ENCODE data around the gene FBXL7.

Gene FBXL7

GRCh38 chr5:15499528-15500324, at the start of gene FBXL7:
Gene FBXL7 (plus strand): TSS chr5:15500180.
- no peak for DNase-seq

- no peak for DNase-seq
Observed at GRCh38 chr5:15450473-15450872, 49.5 kb upstream of the FBXL7 start.

- DNase-seq = no peak
Observed at GRCh38 chr5:15450949-15451348, 49.0 kb upstream of the FBXL7 start.

GRCh38 chr5:15452030-15452429, 48.0 kb upstream of the FBXL7 start:
- no peak for DNase-seq

- no peak for DNase-seq
Observed at GRCh38 chr5:15452781-15453180, 47.2 kb upstream of the FBXL7 start.

- DNase-seq = no peak
Observed at GRCh38 chr5:15459200-15459599, 40.8 kb upstream of the FBXL7 start.

GRCh38 chr5:15463231-15463980, 36.6 kb upstream of the FBXL7 start:
- DNase-seq = no peak

GRCh38 chr5:15472116-15472515, 27.9 kb upstream of the FBXL7 start:
- DNase-seq = no peak

- no peak for DNase-seq
Observed at GRCh38 chr5:15474143-15474719, 25.7 kb upstream of the FBXL7 start.

GRCh38 chr5:15475367-15475766, 24.6 kb upstream of the FBXL7 start:
- no peak for DNase-seq

GRCh38 chr5:15476977-15477376, 23.0 kb upstream of the FBXL7 start:
- no peak for DNase-seq

GRCh38 chr5:15480436-15480835, 19.5 kb upstream of the FBXL7 start:
- DNase-seq = no peak

- DNase-seq = no peak
Observed at GRCh38 chr5:15483351-15484097, 16.5 kb upstream of the FBXL7 start.

GRCh38 chr5:15487228-15487627, 12.8 kb upstream of the FBXL7 start:
- no peak for DNase-seq

- DNase-seq = no peak
Observed at GRCh38 chr5:15489571-15490235, 10.3 kb upstream of the FBXL7 start.

GRCh38 chr5:15492545-15492944, 7.4 kb upstream of the FBXL7 start:
- DNase-seq = no peak

GRCh38 chr5:15493501-15493900, 6.5 kb upstream of the FBXL7 start:
- no peak for DNase-seq

- no peak for DNase-seq
Observed at GRCh38 chr5:15495026-15495425, 5.0 kb upstream of the FBXL7 start.

- no peak for DNase-seq
Observed at GRCh38 chr5:15496886-15497285, 3.1 kb upstream of the FBXL7 start.

GRCh38 chr5:15500325-15501001, 483 bp downstream of the FBXL7 start:
- DNase-seq = no peak

- no peak for DNase-seq
Observed at GRCh38 chr5:15501091-15501791, 1.3 kb downstream of the FBXL7 start.

Measured in 8988T (cell line).